ENCODE measurements around the gene MKI67.

DNA sequence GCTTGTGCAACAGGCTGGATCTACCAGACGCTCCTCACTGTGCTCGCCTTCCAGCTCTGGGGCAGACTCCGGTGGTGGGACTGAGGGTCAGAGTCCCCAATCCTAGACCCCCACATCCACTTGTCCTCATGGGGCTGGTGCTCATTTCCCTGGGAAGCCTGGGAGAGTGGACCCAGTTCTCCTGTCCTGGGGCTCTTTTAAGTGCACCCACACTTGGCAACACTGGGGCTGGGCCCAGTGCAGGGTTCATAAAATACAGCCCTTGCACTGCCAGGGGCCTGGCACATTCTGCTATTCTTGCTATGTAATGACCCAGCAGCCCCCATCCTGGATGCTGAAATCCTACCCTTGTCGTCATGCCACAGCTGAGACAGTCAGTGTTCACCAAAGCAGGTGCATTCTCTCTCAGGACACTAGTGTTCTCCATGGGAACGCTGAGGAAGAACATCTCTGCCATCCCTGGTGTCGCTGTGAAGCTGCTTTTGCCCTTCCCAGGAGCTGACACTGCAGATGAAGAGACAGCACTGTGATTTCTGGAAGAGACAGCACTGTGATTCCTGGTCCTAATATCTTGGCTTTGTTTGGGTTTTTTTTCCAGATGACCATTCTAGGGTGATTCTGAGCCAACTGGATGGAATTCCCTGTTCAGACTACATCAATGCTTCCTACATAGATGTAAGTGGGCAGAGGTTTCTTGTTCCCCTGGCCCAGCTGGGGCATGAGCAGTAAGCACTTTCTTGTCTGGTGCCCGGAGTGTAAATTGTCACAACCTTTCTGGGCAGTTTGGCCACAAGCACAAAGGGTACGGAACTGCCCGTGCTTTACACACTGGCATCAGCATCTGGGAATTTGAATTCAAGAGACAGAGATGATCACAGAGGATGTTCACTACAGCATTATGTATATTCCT lies 65.6 kb downstream of the MKI67 start:
- no peak for TF ChIP-seq POLR2A (IDR thresholded peaks at IDR 0.05; ENCODE audit: extremely low read depth, insufficient read length)
- TF ChIP-seq, protein P1, sequence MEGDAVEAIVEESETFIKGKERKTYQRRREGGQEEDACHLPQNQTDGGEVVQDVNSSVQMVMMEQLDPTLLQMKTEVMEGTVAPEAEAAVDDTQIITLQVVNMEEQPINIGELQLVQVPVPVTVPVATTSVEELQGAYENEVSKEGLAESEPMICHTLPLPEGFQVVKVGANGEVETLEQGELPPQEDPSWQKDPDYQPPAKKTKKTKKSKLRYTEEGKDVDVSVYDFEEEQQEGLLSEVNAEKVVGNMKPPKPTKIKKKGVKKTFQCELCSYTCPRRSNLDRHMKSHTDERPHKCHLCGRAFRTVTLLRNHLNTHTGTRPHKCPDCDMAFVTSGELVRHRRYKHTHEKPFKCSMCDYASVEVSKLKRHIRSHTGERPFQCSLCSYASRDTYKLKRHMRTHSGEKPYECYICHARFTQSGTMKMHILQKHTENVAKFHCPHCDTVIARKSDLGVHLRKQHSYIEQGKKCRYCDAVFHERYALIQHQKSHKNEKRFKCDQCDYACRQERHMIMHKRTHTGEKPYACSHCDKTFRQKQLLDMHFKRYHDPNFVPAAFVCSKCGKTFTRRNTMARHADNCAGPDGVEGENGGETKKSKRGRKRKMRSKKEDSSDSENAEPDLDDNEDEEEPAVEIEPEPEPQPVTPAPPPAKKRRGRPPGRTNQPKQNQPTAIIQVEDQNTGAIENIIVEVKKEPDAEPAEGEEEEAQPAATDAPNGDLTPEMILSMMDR (IDR thresholded peaks at IDR 0.05; ENCODE audit: low read depth, low read length), result no peak
- TF ChIP-seq, protein P2, sequence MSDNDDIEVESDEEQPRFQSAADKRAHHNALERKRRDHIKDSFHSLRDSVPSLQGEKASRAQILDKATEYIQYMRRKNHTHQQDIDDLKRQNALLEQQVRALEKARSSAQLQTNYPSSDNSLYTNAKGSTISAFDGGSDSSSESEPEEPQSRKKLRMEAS (IDR thresholded peaks at IDR 0.05; ENCODE audit: low read depth, low read length), result no peak
